ENCODE data around the gene NDEL1. TPM values are rescaled to one million over a fixed set of nuclear protein-coding genes. Genes with fewer than 3 reads are reported as not detected.

The NDEL1 gene
- total RNA-seq, 4 donors from 2014 or later = 31.3 to 60.6 (median 41.5) TPM

DNA sequence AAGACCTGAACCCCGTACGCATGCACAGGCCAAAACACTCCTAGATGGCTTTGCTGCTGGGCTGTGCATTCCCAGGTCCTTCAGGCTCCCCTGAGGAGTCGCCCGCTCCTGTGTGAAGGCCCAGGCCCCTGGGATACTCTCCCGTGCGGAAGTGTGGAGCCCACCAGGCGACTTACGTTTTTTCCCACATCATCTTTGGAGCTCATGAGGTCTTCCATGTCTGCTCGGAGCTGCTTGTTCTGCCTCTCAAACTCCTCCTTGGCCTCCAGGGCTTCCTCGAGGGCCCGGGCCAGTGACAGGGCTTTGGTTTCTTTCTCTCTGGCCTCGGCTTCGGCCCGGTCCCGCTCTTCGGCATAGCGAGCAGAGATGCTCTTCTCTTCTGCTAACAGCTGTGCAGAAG lies 56.4 kb downstream of the NDEL1 start:
- Histone ChIP-seq H3K9me3 (no peaks in the 10 kb centered on the region), H3K27me3 (no peaks in the 10 kb centered on the region), H3K4me3 (no peak overlapping the region), H3K4me1 (no peaks in the 10 kb centered on the region), H3K27ac (no peak overlapping the region), H3K36me3 (peaks cover 0 to 20% of the 10 kb centered on the region in 2 donors)
- intact Hi-C loops (cut with DNase I; ENCODE audit: low total_unique reads) = no loop called here
- no peak for TF ChIP-seq POLR2A (IDR thresholded peaks at IDR 0.05)
- TF ChIP-seq, protein P1, sequence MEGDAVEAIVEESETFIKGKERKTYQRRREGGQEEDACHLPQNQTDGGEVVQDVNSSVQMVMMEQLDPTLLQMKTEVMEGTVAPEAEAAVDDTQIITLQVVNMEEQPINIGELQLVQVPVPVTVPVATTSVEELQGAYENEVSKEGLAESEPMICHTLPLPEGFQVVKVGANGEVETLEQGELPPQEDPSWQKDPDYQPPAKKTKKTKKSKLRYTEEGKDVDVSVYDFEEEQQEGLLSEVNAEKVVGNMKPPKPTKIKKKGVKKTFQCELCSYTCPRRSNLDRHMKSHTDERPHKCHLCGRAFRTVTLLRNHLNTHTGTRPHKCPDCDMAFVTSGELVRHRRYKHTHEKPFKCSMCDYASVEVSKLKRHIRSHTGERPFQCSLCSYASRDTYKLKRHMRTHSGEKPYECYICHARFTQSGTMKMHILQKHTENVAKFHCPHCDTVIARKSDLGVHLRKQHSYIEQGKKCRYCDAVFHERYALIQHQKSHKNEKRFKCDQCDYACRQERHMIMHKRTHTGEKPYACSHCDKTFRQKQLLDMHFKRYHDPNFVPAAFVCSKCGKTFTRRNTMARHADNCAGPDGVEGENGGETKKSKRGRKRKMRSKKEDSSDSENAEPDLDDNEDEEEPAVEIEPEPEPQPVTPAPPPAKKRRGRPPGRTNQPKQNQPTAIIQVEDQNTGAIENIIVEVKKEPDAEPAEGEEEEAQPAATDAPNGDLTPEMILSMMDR (IDR thresholded peaks at IDR 0.05 in 4 of 5, conservative IDR thresholded peaks at IDR 0.05 in 1 of 5) = no peak
- DNase-seq = no peak
- ATAC-seq = no peak
- in situ Hi-C loops (cut with MboI; ENCODE audit: low sequenced_read_pairs in 4 of 4) = no loop called here

DNA sequence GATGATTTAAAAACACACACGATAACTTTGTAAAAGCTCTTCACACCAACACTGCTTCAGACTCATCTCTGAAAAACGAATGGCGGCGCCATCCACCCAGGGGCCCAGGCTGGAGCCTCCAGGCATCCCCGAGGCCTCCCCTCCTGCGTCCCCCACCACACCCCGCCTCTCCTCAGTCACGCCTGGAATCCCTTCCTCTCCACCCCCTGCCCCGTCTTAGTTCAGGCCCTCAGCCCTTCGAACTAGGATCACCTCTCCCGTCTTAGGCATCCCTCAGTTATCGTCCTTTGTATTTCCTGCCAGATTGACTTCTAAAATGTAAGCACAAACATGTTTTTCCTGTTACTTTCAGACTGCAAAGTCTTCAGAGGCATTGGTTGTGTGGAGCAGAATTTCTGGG lies 58.3 kb downstream of the NDEL1 start:
- no peaks in the 10 kb centered on the region for H3K4me1 ChIP-seq
- intact Hi-C loops (cut with DNase I; ENCODE audit: low total_unique reads) (no loop called here), in situ Hi-C loops (cut with MboI; ENCODE audit: low sequenced_read_pairs in 4 of 4) (no loop called here)
- H3K9me3 ChIP-seq = no peaks in the 10 kb centered on the region
- no peak for DNase-seq
- TF ChIP-seq, protein P1 (IDR thresholded peaks at IDR 0.05 in 4 of 5, conservative IDR thresholded peaks at IDR 0.05 in 1 of 5) = no peak
- no peak for TF ChIP-seq POLR2A (IDR thresholded peaks at IDR 0.05)
- no peak for ATAC-seq
- no peak overlapping the region for H3K27ac ChIP-seq
- H3K36me3 ChIP-seq = peaks cover 0 to 29% of the 10 kb centered on the region in 2 donors
- H3K27me3 ChIP-seq = no peaks in the 10 kb centered on the region
- no peak overlapping the region for H3K4me3 ChIP-seq

DNA sequence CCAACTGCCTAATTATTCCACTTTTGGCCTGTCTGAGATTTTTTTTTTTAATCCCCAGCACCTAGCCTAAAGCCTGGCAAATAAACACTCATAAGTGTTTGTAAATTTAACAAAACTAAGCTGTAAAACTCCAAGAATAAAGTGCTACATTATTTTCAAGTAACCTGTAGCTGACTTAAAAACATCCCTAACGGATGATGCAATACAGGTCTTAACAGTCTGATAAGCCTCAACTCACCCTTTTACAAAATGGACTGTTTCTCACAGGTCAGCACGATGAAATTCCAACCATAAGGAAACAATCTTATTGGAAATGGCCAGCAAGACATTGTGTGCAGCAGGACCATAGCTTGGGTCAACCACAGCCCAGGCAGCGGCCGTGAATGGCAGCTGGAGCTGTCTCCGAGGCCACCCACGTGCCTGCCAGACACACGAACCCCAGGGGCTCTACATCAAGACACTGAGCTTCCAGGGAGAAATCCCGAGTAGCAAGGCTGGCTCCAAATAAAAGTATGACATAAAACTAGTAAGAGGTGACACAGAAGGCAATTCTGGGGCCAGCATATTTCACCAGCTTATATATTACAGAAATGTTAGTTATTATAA lies 58.9 kb downstream of the NDEL1 start:
- no peaks in the 10 kb centered on the region for H3K27me3 ChIP-seq
- intact Hi-C loops (cut with DNase I; ENCODE audit: low total_unique reads) = no loop called here
- H3K4me1 ChIP-seq = no peaks in the 10 kb centered on the region
- ATAC-seq (no peak), DNase-seq (no peak)
- H3K27ac ChIP-seq = no peak overlapping the region
- in situ Hi-C loops (cut with MboI; ENCODE audit: low sequenced_read_pairs in 4 of 4) = no loop called here
- H3K9me3 ChIP-seq = no peaks in the 10 kb centered on the region
- no peak for TF ChIP-seq POLR2A (IDR thresholded peaks at IDR 0.05)
- TF ChIP-seq, protein P1 (IDR thresholded peaks at IDR 0.05 in 4 of 5, conservative IDR thresholded peaks at IDR 0.05 in 1 of 5) = no peak
- no peak overlapping the region for H3K4me3 ChIP-seq
- peaks cover 0 to 29% of the 10 kb centered on the region in 2 donors for H3K36me3 ChIP-seq

DNA sequence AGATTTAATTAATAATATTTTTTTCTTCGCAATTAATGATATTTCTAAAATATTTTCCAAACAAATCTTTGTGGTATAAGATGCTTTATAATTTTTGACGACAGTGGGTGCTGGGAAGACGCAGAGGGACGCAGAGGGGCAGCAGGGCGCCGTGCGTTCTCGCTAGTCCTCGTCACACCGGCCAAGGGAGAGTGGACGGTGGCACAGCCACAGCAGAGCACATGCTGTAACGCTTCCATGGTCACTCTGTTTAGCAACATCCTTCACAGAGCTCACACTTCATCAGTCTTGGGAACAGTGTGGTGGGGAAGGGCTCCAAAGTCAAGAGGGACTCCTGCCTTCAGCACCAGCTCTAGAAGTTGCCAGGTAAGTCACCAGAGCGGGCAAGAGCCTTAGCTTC lies 60.4 kb downstream of the NDEL1 start:
- intact Hi-C loops (cut with DNase I; ENCODE audit: low total_unique reads) (no loop called here), in situ Hi-C loops (cut with MboI; ENCODE audit: low sequenced_read_pairs in 4 of 4) (no loop called here)
- Histone ChIP-seq H3K27me3 (no peaks in the 10 kb centered on the region), H3K4me1 (no peaks in the 10 kb centered on the region), H3K9me3 (no peaks in the 10 kb centered on the region), H3K4me3 (no peak overlapping the region), H3K27ac (no peak overlapping the region), H3K36me3 (peaks cover 0 to 24% of the 10 kb centered on the region in 2 donors)
- no peak for DNase-seq
- TF ChIP-seq POLR2A (IDR thresholded peaks at IDR 0.05) = no peak
- TF ChIP-seq, protein P1 (IDR thresholded peaks at IDR 0.05 in 4 of 5, conservative IDR thresholded peaks at IDR 0.05 in 1 of 5) = no peak
- no peak for ATAC-seq

DNA sequence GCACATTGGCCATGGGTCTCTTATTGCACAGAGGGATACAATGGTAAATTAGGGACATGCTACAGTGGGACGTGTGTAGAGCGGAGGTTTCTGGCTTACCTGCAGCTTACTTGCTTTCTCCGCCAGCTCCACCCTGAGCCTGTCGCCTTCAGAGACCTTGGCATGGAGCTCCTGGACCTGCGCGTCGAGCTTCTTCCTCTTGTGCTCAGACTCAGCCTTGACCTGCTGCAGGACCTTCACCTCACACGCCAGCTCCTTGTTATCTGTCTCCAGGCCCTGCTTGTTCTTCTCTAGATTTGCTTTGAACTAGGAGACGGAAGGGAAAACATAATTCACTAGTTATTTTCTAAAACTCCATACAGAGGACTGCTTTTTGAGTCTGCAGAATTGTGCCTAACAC lies 63.5 kb downstream of the NDEL1 start:
- no peak overlapping the region for H3K4me3 ChIP-seq
- intact Hi-C loops (cut with DNase I; ENCODE audit: low total_unique reads) = no loop called here
- in situ Hi-C loops (cut with MboI; ENCODE audit: low sequenced_read_pairs in 4 of 4) = no loop called here
- TF ChIP-seq POLR2A (IDR thresholded peaks at IDR 0.05) = no peak
- TF ChIP-seq, protein P1 (IDR thresholded peaks at IDR 0.05 in 4 of 5, conservative IDR thresholded peaks at IDR 0.05 in 1 of 5) = no peak
- DNase-seq (no peak), ATAC-seq (no peak)
- no peaks in the 10 kb centered on the region for H3K4me1 ChIP-seq
- H3K9me3 ChIP-seq = no peaks in the 10 kb centered on the region
- no peak overlapping the region for H3K27ac ChIP-seq
- peaks cover 0 to 21% of the 10 kb centered on the region in 2 donors for H3K36me3 ChIP-seq
- no peaks in the 10 kb centered on the region for H3K27me3 ChIP-seq
